ENCODE results near the gene EVI5.

Gene EVI5

DNA sequence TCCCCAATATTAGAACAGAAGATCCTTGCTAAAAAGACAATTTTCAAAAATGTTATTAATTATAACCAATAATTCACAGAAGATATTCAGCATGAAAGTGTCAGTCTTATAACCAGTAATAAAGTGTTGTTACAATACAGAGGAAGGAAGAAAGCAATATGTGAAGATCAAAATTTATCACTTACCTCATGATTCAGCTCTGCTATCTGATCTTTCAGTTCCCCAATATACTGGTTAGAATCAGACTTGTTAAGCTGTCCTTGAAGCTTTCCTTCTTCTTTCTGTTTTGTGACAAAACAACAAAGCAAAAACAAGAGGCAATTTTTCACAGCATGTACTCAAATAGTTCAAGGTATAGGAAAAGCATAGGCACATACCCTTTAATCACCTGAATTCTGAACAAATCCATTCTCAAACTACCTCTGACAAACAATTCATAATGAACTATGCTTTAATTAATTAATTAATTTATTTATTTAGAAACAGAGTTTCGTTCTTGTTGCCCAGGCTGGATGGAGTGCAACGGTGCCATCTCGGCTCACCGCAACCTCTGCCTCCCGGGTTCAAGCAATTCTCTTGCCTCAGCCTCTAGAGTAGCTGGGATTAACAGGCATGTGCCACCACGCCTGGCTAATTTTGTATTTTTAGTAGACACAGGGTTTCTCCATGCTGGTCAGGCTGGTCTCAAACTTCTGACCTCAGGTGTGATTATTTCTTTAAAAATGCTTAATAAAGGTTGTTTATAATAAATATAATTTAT lies 221.3 kb downstream of the EVI5 start:
- Histone ChIP-seq H3K36me3 (ENCODE audit: insufficient read depth, low read length) (no peaks in the 10 kb centered on the region), H3K9ac (ENCODE audit: low read depth, low read length) (no peak overlapping the region), H3K9me3 (ENCODE audit: insufficient read depth, low read length, severe bottlenecking) (no peaks in the 10 kb centered on the region), H3K27me3 (ENCODE audit: insufficient read depth, low read length, poor library complexity) (no peaks in the 10 kb centered on the region), H2AFZ (ENCODE audit: low read depth, low read length) (no peak overlapping the region), H3K4me2 (ENCODE audit: insufficient read depth, low read length) (no peak overlapping the region), H3K27ac (ENCODE audit: low read length) (no peak overlapping the region), H3K4me1 (ENCODE audit: insufficient read depth, low read length) (no peaks in the 10 kb centered on the region; the same call in 1 of the 2 replicates), H3K4me3 (ENCODE audit: low read depth in 1 of 2, low read length in 2 of 2) (no peak overlapping the region), H4K20me1 (ENCODE audit: insufficient read depth, low read length) (no peaks in the 10 kb centered on the region), H3K79me2 (ENCODE audit: insufficient read depth, low read length) (no peaks in the 10 kb centered on the region)
- DNase-seq (no peak), ATAC-seq (ENCODE audit: insufficient read depth, low read depth) (no peak)
- no peak for TF ChIP-seq EZH2 (IDR thresholded peaks at IDR 0.05; ENCODE audit: borderline replicate concordance, low read depth, low read length, severe bottlenecking)
- TF ChIP-seq, protein P1, sequence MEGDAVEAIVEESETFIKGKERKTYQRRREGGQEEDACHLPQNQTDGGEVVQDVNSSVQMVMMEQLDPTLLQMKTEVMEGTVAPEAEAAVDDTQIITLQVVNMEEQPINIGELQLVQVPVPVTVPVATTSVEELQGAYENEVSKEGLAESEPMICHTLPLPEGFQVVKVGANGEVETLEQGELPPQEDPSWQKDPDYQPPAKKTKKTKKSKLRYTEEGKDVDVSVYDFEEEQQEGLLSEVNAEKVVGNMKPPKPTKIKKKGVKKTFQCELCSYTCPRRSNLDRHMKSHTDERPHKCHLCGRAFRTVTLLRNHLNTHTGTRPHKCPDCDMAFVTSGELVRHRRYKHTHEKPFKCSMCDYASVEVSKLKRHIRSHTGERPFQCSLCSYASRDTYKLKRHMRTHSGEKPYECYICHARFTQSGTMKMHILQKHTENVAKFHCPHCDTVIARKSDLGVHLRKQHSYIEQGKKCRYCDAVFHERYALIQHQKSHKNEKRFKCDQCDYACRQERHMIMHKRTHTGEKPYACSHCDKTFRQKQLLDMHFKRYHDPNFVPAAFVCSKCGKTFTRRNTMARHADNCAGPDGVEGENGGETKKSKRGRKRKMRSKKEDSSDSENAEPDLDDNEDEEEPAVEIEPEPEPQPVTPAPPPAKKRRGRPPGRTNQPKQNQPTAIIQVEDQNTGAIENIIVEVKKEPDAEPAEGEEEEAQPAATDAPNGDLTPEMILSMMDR (IDR thresholded peaks at IDR 0.05; ENCODE audit: borderline replicate concordance, extremely low read depth, low read length, poor library complexity, severe bottlenecking), result no peak

DNA sequence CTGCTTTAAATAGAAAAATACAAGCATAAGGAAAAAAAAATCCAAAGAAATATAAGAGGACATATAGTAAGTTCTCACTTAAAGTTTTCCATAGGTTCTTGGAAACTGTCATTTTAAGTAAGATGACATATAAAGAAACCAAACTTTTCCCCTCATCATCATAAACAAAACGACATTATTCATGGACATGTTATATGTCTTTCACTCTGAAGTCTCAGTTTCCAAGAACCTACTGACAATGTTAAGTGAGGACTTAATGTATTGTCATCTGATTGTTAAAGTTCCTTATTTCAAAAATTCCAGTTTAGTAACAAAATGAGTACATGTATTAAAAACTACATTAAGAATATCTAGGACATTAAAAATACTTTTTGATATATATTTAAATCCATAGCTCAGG lies 228.6 kb downstream of the EVI5 start:
- TF ChIP-seq EZH2 (IDR thresholded peaks at IDR 0.05; ENCODE audit: borderline replicate concordance, low read depth, low read length, severe bottlenecking), result no peak
- TF ChIP-seq, protein P1 (IDR thresholded peaks at IDR 0.05; ENCODE audit: borderline replicate concordance, extremely low read depth, low read length, poor library complexity, severe bottlenecking), result no peak
- Histone ChIP-seq H3K36me3 (ENCODE audit: insufficient read depth, low read length) (no peaks in the 10 kb centered on the region), H3K4me2 (ENCODE audit: insufficient read depth, low read length) (no peak overlapping the region), H4K20me1 (ENCODE audit: insufficient read depth, low read length) (no peaks in the 10 kb centered on the region), H3K4me1 (ENCODE audit: insufficient read depth, low read length) (peaks cover 8% of the 10 kb centered on the region), H3K27me3 (ENCODE audit: insufficient read depth, low read length, poor library complexity) (no peaks in the 10 kb centered on the region), H3K9ac (ENCODE audit: low read depth, low read length) (no peak overlapping the region), H3K79me2 (ENCODE audit: insufficient read depth, low read length) (no peaks in the 10 kb centered on the region), H3K9me3 (ENCODE audit: insufficient read depth, low read length, severe bottlenecking) (no peaks in the 10 kb centered on the region), H3K4me3 (ENCODE audit: low read depth in 1 of 2, low read length in 2 of 2) (no peak overlapping the region), H2AFZ (ENCODE audit: low read depth, low read length) (no peak overlapping the region), H3K27ac (ENCODE audit: low read length) (no peak overlapping the region)
- DNase-seq (no peak), ATAC-seq (ENCODE audit: insufficient read depth, low read depth) (no peak)

DNA sequence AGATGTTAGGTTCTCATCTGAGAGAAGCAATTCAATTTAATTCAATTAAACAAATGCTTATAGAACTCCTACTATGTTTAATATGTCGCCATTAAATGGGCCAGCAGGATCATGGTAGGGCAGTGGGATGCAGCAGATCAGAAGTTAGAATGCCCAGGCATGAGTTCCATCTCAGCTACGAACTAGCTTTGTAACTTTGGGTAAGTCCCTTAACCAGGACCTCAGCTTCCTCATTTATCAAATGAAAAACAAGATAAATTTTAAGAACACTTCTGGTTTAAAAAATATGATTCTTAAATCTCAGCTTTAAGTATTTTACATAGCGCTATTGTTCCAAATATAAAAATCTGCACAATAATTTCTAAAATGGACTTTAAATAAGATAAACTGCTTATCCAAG lies 230.7 kb downstream of the EVI5 start:
- Histone ChIP-seq H3K9me3 (ENCODE audit: insufficient read depth, low read length, severe bottlenecking) (no peaks in the 10 kb centered on the region), H3K36me3 (ENCODE audit: insufficient read depth, low read length) (no peaks in the 10 kb centered on the region), H3K4me1 (ENCODE audit: insufficient read depth, low read length) (peaks cover 12% of the 10 kb centered on the region), H3K27me3 (ENCODE audit: insufficient read depth, low read length, poor library complexity) (no peaks in the 10 kb centered on the region), H3K79me2 (ENCODE audit: insufficient read depth, low read length) (no peaks in the 10 kb centered on the region), H3K27ac (ENCODE audit: low read length) (no peak overlapping the region), H3K9ac (ENCODE audit: low read depth, low read length) (no peak overlapping the region), H2AFZ (ENCODE audit: low read depth, low read length) (no peak overlapping the region), H3K4me3 (ENCODE audit: low read depth in 1 of 2, low read length in 2 of 2) (no peak overlapping the region), H4K20me1 (ENCODE audit: insufficient read depth, low read length) (no peaks in the 10 kb centered on the region), H3K4me2 (ENCODE audit: insufficient read depth, low read length) (no peak overlapping the region)
- ATAC-seq (ENCODE audit: insufficient read depth, low read depth), result no peak
- no peak for TF ChIP-seq EZH2 (IDR thresholded peaks at IDR 0.05; ENCODE audit: borderline replicate concordance, low read depth, low read length, severe bottlenecking)
- TF ChIP-seq, protein P1 (IDR thresholded peaks at IDR 0.05; ENCODE audit: borderline replicate concordance, extremely low read depth, low read length, poor library complexity, severe bottlenecking), result no peak
- no peak for DNase-seq

Measured in DND-41 (cell line).